NCI-H1436 treated with DMSO at 0.1 percent for 48 hours (cell line): ENCODE measurements around the gene PALLD.
"Not testable (repeated sequence)": the region's sequence is repeated elsewhere in the genome, so short reads cannot be mapped to it uniquely, and the experiment has no call there.

Source experiments
- DNase-seq: peaks from one replicate; lab custom pipeline; 2025; lab: John Stamatoyannopoulos, UW

Gene PALLD

GRCh38 chr4:168496834-168497233, at the start of gene PALLD:
Gene PALLD, plus strand, starts transcription at chr4:168497052.
- no peak for DNase-seq

- not testable (repeated sequence) for DNase-seq
These were observed 47.8 kb upstream of the PALLD start for GRCh38 chr4:168449063-168449462.

- DNase-seq = no peak
These were observed 47.0 kb upstream of the PALLD start for GRCh38 chr4:168449719-168450452.

GRCh38 chr4:168451331-168451730, 45.5 kb upstream of the PALLD start:
- DNase-seq = no peak

- no peak for DNase-seq
These were observed 45.0 kb upstream of the PALLD start for GRCh38 chr4:168451744-168452390.

GRCh38 chr4:168453146-168453545, 43.7 kb upstream of the PALLD start:
- no peak for DNase-seq

GRCh38 chr4:168458256-168458655, 38.6 kb upstream of the PALLD start:
- DNase-seq = not testable (repeated sequence)

- DNase-seq = no peak
These were observed 35.0 kb upstream of the PALLD start for GRCh38 chr4:168461821-168462220.

- DNase-seq = no peak
These were observed 23.9 kb upstream of the PALLD start for GRCh38 chr4:168472920-168473319.

- DNase-seq = no peak
These were observed 22.1 kb upstream of the PALLD start for GRCh38 chr4:168474660-168475320.

GRCh38 chr4:168475745-168476144, 21.1 kb upstream of the PALLD start:
- no peak for DNase-seq

- DNase-seq = no peak
These were observed 18.0 kb upstream of the PALLD start for GRCh38 chr4:168478868-168479267.

GRCh38 chr4:168480931-168481611, 15.8 kb upstream of the PALLD start:
- DNase-seq = no peak

GRCh38 chr4:168483811-168484210, 13.0 kb upstream of the PALLD start:
- no peak for DNase-seq

- DNase-seq = no peak
These were observed 12.2 kb upstream of the PALLD start for GRCh38 chr4:168484626-168485025.

GRCh38 chr4:168485156-168485910, 11.5 kb upstream of the PALLD start:
- no peak for DNase-seq

GRCh38 chr4:168486912-168487281, 10.0 kb upstream of the PALLD start:
- no peak for DNase-seq

- DNase-seq = no peak
These were observed 9.4 kb upstream of the PALLD start for GRCh38 chr4:168487282-168488035.

- no peak for DNase-seq
These were observed 8.0 kb upstream of the PALLD start for GRCh38 chr4:168488869-168489274.

GRCh38 chr4:168489616-168490015, 7.2 kb upstream of the PALLD start:
- DNase-seq = no peak

GRCh38 chr4:168490711-168491110, 6.1 kb upstream of the PALLD start:
- no peak for DNase-seq
